Measurements from ENCODE around the gene RNF133.

RNF133 gene

GRCh38 chr7:122663733-122664132 is 35.2 kb downstream of the RNF133 start:
- H3K4me3 ChIP-seq (ENCODE audit: low read depth, low read length): no peak overlapping the region
- TF ChIP-seq CTCF (IDR thresholded peaks at IDR 0.05; ENCODE audit: low read depth, low read length): no peak
- no peaks in the 10 kb centered on the region for H3K27me3 ChIP-seq
- no peaks in the 10 kb centered on the region for H3K36me3 ChIP-seq
- no peak for DNase-seq
- H3K9me3 ChIP-seq: no peaks in the 10 kb centered on the region
- H3K4me1 ChIP-seq: no peaks in the 10 kb centered on the region

GRCh38 chr7:122658856-122659255 is 40.1 kb downstream of the RNF133 start:
- Histone ChIP-seq H3K4me3 (ENCODE audit: low read depth, low read length) (no peak overlapping the region), H3K27me3 (no peaks in the 10 kb centered on the region), H3K4me1 (no peaks in the 10 kb centered on the region), H3K36me3 (no peaks in the 10 kb centered on the region), H3K9me3 (no peaks in the 10 kb centered on the region)
- TF ChIP-seq CTCF (IDR thresholded peaks at IDR 0.05; ENCODE audit: low read depth, low read length): no peak
- no peak for DNase-seq

- DNase-seq: no peak
- Histone ChIP-seq H3K9me3 (no peaks in the 10 kb centered on the region), H3K36me3 (no peaks in the 10 kb centered on the region), H3K4me1 (no peaks in the 10 kb centered on the region), H3K27me3 (no peaks in the 10 kb centered on the region), H3K4me3 (ENCODE audit: low read depth, low read length) (no peak overlapping the region)
- no peak for TF ChIP-seq CTCF (IDR thresholded peaks at IDR 0.05; ENCODE audit: low read depth, low read length)
These were observed 45.2 kb downstream of the RNF133 start for GRCh38 chr7:122653685-122654084.

GRCh38 chr7:122652876-122653275 is 46.0 kb downstream of the RNF133 start:
- no peak for TF ChIP-seq CTCF (IDR thresholded peaks at IDR 0.05; ENCODE audit: low read depth, low read length)
- DNase-seq: no peak
- Histone ChIP-seq H3K36me3 (no peaks in the 10 kb centered on the region), H3K27me3 (no peaks in the 10 kb centered on the region), H3K4me3 (ENCODE audit: low read depth, low read length) (no peak overlapping the region), H3K4me1 (no peaks in the 10 kb centered on the region), H3K9me3 (no peaks in the 10 kb centered on the region)

GRCh38 chr7:122651451-122651850 is 47.5 kb downstream of the RNF133 start:
- H3K4me3 ChIP-seq (ENCODE audit: low read depth, low read length): no peak overlapping the region
- H3K9me3 ChIP-seq: no peaks in the 10 kb centered on the region
- H3K4me1 ChIP-seq: no peaks in the 10 kb centered on the region
- no peaks in the 10 kb centered on the region for H3K27me3 ChIP-seq
- no peak for TF ChIP-seq CTCF (IDR thresholded peaks at IDR 0.05; ENCODE audit: low read depth, low read length)
- H3K36me3 ChIP-seq: no peaks in the 10 kb centered on the region
- no peak for DNase-seq

Data from BE2C (cell line).